GM18867 (cell line): Measurements from ENCODE around the gene ZBTB39.
"Not testable (repeated sequence)": the region's sequence is repeated elsewhere in the genome, so short reads cannot be mapped to it uniquely, and the experiment has no call there.

ENCODE experiments used
- ATAC-seq: cut with Tn5 transposase; IDR thresholded peaks from one replicate; pipeline ENCODE4 v1.9.1; 2021; ENCODE audit warnings: mild to moderate bottlenecking, moderate library complexity; ENCODE audit not compliant: unreplicated experiment

The ZBTB39 gene, protein sequence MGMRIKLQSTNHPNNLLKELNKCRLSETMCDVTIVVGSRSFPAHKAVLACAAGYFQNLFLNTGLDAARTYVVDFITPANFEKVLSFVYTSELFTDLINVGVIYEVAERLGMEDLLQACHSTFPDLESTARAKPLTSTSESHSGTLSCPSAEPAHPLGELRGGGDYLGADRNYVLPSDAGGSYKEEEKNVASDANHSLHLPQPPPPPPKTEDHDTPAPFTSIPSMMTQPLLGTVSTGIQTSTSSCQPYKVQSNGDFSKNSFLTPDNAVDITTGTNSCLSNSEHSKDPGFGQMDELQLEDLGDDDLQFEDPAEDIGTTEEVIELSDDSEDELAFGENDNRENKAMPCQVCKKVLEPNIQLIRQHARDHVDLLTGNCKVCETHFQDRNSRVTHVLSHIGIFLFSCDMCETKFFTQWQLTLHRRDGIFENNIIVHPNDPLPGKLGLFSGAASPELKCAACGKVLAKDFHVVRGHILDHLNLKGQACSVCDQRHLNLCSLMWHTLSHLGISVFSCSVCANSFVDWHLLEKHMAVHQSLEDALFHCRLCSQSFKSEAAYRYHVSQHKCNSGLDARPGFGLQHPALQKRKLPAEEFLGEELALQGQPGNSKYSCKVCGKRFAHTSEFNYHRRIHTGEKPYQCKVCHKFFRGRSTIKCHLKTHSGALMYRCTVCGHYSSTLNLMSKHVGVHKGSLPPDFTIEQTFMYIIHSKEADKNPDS

DNA sequence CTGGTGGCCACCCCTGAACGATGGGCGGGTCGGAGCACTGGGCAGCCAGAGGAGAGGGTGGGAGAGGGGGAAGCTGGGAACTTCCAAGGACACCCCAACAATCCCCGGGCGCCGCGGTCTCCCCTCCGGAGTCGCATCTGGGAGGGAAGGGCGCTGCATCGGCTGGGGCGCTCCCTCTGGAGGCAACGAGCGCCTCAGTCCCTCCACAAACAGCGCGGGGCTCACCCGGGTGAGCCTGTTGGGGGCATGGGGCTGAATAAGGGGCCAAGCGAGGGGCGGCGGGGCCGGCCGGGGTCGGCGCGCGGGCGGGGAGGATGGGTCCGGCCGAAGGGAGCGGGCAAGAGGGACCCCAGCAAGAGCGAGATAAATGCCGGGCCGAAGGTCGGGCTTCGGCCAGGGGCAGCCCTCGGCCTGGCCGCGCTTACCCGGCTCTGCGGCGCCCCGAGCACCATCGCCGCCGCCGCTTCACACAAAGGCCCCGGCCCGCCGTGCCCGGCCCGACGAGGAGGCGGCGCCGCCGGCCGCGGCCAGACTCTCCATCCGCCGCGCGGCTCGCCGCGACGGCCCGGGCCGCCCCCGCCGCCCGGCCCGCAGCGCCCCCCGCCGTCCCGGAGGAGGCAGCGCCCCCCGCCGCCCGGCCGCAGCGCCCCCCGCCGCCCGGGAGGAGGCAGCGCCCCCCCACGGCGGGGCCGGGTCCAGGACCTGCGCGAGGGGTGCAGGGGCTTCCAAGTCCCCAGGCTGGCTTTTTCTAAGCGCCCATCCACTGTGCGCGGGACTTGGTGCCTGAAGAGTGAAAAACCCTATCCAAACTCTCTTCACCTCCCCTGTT, at the start of gene ZBTB39:
ZBTB39 (minus strand) TSS at position 567 of the 829 bp plus-strand sequence. CDS start 1,629 bp downstream, outside the sequence.
- peak; percentile 73 for ATAC-seq

DNA sequence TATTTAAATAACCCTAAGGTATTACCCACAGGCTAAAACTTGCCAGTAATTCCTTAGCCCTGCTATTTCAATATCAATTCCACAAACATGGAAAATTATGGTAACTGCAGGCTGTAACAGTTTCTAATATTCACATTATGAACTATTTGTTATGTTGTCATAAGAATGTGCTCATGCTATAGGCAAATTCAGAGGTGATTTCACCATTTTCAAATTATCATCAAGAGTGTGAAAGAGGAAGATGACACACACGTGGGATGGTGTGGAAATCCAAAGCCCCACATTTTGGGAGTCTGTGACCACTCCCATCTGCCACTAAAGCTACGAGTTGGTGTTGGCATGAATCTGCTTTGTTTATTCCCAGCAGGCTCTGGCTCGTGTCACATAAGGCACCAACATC, 49.5 kb upstream of the ZBTB39 start:
- ATAC-seq = no peak

DNA sequence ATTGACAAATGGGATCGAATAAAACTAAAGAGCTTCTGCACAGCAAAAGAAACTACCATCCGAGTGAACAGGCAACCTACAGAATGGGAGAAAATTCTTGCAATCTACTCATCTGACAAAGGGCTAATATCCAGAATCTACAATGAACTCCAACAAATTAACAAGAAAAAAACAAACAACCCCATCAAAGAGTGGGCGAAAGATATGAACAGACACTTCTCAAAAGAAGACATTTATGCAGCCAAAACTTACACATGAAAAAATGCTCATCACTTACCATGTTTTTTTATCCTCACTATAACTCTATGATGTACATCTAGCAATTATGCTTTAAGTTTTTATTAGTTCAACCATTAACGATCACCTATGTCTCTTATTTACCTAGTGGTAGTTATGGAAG, 47.6 kb upstream of the ZBTB39 start:
- not testable (repeated sequence) for ATAC-seq

DNA sequence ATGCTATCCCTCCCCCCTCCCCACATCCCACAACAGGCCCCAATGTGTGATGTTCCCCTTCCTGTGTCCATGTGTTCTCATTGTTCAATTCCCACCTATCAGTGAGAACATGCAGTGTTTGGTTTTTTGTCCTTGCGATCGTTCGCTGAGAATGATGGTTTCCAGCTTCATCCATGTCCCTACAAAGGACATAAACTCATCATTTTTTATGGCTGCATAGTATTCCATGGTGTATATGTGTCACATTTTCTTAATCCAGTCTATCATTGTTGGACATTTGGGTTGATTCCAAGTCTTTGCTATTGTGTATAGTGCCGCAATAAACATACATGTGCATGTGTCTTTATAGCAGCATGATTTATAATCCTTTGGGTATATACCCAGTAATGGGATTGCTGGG, 46.8 kb upstream of the ZBTB39 start:
- not testable (repeated sequence) for ATAC-seq

DNA sequence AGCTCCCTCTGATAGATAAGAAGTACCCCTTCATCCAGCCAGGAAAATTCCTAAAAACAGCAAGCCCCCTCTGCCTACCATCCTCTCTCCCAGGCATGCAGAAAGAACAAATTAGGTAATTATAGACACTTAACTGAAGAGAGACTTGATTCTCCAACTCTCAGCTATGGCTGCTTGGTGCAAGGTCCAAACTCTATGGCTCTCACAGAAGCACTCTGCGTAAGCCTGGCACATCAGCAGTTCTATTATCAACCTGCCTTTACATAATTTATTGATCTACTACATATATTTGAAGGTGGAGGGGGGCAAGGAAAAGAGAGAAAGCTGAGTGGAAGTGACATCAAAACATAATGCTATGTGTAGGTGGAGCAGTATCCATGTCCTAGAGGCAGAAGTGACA, 44.7 kb upstream of the ZBTB39 start:
- ATAC-seq = no peak

DNA sequence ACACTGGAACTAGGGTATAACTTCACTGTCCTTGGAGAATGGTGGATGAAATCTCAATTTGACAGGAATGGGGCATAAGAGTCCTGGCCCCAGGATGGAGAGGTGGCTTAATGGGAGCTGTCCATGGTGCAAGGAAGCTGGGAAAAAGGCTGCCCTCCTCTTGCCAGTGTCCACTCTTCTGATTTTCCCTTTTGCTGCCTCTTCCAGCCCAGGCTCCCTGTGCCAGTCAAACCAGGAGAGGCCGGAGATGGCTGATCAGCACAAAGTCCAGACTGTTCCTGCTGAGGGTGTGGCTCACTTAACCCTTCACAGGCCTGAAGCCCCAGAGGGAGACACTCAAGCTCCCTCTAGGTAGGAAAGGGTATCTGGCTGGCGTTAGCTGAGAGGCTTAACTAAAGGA, 43.5 kb upstream of the ZBTB39 start, which contains the start of gene MYO1A:
MYO1A (minus strand) TSS at position 240 of the 400 bp plus-strand sequence. CDS start 1,806 bp downstream, outside the sequence.
- ATAC-seq = no peak

DNA sequence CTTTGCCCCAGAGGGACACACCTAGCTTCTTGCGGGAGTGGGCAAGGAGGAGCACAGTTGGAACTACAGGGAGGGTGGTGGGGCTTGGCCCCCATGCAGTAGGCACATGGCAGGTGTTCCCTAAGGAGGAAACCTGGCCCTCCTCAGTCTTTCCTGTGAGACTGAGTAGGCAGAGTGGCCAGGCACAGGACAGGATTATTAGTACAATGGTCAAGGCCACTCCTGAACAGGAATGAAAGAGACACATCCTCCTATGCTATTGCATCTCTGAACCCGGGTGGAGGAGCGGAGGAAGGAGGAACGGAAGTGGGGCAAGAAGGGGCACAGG, 42.7 kb upstream of the ZBTB39 start:
- ATAC-seq = no peak

DNA sequence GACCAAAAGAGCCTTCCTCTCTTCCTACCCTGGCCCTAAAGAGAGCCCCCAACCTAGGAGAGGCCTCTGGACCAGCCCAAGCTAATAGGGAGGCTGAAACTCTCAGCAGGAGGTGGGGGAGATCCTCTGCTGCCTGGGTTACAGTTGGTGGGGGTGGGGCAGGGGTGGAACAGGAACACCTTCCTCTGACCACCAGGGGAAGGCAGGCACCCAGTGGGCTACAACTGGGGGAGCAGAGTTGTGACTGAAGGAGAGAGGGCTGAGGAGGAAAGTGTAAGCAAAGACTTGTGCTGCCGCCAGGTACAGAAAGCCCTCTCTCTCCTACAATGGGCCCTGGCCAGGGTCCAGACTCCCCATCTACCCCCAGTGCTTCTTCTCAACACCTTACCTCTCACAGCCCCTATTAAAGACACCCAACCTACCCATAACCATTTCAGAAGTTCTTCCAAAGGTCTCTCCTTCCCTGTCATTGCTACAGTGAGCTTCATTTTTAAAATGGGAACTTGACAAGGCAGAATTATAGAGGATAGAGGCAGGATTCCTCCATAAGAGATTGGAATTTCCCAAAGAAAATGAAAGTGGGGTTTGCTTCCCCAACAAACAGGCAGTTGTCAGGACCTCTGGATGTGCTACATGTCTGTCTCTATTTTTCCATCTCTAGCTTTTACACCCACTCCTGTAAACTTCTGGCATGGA, 42.2 kb upstream of the ZBTB39 start:
- ATAC-seq = no peak

DNA sequence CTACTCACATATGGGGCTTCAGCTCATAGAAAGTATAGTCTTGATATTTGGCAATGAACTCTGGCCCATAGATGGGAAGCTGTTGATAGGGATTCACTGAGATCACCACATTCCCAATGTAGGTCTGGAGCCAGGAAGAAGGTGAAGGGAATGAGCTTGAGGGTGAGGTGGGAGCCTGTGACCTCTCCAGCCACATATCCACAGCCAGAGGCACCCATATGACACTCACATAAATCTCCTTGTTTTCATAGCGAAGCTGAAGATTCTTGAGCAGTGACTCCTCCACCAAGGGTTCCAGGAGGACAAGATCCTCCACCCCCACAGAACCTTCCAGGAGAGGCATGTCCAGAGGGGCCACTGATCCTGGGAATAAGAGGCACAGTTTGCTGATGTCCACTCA, 41.6 kb upstream of the ZBTB39 start:
- no peak for ATAC-seq

DNA sequence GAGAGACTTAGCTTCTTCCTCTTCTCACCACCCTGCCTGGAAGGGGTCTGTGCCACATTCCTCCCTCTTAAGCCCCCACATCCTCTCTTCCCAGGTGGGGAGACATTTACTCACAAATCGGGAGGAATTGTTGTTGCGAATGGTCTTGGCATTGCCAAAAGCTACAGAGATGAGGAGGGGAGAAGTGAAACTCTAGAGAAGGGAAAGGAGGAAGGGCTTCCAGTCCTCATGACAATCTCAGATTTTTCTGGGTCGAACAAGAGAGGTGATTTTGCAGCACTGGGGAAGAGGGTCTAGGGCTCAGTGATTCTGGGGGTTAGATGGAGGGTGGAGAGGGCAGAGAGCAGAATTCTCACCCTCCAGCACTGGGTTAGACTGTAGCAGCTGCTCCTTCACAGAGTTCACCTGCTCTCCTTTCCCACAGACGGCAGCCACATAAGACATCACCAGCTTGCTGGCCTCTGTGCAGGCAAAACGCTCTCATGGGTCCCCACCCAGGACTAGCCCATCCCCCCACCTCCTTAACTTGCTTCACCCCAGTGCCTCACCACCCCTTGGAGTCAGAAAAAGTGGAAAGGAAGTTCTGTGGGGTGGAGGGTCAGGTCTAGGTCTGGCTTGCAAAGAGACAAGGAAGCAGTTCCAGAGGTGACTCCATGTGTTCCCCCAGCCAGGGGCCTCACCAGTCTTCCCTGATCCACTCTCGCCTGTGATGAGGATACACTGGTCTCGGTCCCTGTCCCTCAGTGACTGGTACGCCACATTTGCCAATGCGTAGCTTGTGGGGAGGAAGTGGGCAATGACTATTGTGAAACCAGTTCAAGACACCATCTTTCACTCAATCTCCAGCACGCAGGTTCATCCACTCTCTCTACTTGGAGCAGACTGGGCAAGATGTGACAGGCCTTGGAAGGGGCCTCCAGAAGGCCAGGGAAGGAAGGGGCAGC, 40.9 kb upstream of the ZBTB39 start:
- ATAC-seq = no peak

DNA sequence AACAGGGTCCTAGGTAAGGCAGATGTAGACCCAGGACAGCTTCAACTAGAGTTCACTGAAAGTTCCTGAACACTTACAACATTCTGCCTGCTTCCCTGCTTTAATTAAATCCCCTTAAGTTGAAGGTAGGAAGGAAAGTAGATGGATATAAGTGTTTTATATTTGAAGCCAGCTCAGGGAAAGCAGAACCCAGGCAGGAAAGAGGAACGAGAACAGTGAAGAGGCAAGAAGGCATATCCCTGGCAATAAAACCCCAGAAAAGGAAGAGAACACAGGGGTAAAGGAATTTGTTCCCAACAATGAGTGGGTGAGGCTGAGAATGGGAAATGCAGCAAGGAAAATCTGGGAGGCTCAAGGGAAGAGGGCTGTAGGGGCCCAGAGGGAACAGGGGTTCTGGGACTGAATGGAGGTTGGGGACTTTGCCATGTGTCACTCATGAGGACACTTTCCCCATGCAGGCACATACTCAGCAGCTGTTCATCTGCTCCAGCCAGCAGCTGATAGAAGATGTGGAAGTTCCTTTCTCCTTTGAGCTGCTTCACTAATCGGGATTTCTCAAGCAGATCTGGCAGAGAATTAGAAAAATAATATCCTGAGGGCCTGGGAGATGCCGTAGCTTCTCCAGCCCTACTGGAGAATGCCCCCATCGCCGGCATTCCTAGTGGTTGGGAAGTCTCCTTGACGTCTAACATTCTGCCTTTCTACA, 39.9 kb upstream of the ZBTB39 start:
- ATAC-seq = no peak

DNA sequence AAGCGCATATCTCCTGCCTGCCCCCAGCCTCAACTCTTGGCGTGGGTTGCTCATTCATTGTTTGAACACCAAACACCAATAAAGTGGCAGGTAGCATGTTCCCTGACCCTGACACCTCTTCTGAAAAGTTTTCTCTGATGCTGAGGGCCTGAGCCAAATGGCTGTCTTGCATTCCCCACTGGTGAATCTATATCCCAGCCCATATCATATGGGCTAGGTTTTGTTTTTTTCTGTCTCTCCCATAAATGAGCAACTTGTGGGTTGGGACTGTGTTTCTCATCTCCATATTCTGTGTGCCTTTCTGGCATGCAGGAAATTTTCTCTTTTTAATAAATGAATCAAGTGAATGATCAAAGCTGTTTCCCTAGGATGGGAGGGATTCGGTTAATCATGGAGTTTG, 38.5 kb upstream of the ZBTB39 start:
- ATAC-seq = no peak

DNA sequence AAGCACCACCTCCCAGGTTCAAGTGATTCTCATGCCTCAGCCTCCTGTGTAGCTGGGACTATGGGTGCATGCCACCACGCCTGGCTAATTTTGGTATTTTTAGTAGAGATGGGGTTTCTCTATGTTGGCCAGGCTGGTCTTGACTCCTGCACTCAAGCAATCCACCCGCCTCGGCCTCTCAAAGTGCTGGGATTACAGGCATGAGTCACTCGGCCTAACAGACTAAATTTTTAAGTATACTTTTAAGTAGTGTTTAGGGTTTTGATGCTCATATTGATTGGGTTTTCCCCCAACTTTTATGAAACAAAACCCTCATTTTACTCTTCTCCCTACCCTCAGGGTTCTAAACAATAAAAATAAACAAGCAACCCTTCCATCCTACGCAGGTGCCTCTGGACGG, 38.1 kb upstream of the ZBTB39 start:
- no peak for ATAC-seq

DNA sequence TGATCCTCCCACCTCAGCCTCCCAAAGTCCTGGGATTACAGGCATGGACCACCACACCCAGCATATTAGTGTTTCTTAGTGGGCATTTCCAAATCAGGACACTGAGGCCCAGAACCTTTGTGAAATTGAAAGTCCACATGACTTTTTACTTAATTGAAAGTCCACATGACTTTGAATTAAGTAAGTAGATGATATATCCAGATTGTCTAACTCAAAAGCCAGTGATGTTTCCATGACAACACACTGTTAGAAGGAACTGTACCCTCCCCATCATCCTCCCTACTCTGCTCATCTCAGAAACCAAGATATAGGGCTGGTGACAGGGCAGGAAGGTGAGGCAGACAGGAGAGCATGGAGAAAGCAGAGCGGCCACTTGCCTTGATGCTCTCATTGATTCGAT, 36.3 kb upstream of the ZBTB39 start:
- ATAC-seq = no peak

DNA sequence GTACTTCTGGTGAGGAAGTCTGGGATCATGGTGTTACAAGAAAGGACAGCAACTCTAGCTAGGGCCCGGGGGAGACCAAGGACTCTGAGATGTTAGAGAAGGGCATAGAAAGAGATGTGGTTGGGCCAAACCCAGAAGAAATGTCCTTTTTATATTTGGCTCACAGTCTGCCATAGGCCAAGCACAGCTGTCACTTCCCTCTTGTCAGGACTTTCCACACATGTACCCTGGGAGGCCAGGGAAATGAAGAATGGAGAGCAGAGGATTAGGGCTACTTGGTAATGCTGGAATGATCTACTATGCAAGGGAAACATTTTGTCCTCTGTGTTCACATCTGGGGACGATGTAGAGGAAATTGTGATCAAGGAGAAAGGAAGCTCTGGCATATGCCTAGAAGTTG, 34.4 kb upstream of the ZBTB39 start:
- ATAC-seq = no peak

DNA sequence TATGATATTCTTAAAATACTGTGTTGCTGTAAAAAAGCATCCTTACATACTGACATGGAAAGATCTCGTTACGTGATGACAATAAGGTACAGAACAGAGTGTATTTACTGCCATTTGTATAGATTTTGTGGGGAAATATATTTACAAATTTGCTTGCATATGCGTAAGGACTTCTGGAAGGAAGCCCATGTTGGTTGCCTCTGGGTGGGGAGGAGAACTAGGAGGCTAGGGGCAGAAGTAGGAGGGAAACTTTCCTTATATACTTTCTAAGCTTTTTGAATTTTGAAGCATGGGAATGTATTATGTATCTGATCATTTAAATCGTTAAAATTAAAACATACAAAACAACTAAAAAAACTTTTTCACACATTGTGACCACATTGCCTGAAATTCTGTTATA, 33.9 kb upstream of the ZBTB39 start:
- no peak for ATAC-seq

DNA sequence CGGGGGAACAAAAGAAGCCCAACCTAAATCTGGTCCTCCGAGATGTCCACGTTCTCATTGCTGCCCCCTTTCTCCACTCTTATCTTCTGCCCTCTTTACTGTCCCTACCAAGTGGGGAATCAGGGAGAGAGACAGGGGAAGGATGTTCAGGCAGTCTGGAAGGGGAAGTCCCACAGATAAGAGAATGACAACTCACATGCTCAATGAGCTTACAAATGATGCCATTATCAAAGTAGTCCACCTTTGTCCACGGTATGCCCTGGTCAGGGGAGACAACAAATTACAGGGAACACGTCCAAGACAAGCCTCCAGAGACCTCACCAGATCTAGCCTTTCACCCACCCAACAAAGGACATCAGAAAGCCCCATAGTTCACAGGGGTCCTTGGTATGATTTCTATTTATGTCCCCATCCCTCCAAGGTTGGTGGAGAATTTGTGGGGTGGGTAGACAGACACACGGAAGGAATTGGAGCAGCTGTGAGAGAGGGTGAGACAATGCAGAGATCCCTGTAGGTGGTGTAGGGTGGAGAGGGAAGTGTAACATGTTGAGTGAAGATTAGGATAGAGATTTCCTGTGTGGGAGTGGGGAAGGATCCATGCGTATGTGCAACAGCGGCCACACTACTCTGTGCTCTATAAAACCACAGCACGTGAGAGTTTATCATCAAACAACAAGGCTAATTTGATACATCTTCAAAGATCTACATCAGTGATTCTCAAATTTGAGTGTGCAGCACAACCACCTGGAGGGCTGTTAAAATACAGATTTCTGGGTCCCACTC, 32.9 kb upstream of the ZBTB39 start:
- no peak for ATAC-seq

DNA sequence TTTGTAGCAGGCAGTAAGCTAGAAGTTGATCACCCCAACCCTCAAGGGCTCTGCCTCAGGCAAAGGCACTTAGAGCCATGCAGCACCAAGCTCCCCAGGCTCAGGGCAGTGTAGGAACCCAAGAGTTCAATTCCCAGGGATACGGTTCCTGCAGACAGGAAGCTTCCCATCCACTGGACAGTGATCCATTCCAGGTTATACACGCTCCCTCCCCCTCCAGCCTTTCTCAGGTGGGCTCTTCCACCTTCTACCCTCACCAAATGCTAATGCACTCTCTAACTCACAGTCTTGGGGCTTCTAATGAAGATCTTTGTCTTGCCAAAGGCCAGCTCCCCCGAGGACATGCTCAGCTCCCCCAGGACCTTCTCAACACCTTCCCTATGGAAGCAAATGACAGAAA, 30.9 kb upstream of the ZBTB39 start:
- ATAC-seq = no peak
